ENCODE data around the gene VPS26C. TPM values are rescaled to one million over a fixed set of nuclear protein-coding genes. Genes with fewer than 3 reads are reported as not detected.

The VPS26C gene
- total and polyA plus RNA-seq, 2 of the 13 experiments (the other 11 are each of a cell fraction or from before 2014, with no cell fraction given), result 30.3 to 39.7 TPM

DNA sequence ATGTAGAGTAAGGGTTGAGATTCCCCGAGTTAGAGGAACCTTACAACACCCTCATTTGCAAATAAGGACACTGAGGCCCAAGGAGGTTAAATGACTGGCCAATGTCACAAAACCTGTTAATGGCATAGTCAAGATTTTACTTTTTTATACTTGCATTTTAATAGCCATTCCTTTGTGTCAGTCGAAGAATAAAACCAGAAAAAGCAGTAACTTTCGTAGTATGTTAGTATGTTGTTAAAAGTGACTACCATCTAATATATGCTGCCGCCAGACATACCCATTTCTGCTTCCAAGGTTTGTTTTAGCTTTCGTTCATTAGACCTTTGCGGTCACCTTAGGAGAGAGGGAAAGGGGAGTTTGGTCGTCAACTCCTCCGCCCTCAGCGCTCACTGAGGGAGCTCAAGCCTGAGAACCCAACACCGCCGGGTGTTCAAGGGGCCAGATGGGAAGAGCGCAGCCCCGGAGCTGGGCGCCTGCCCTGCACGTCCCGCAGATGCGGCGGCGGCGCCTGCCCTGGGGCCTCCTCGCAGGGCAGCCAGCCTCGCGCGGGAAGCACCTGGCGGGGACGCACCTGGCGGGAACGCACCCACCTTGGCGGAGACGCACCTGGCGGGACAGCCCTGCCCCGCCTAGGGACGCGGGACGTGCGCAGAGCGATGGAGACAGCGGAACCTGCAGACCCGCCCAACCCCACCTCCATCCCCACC is 466 bp downstream of the VPS26C start (continued):
- TF ChIP-seq, protein P1, sequence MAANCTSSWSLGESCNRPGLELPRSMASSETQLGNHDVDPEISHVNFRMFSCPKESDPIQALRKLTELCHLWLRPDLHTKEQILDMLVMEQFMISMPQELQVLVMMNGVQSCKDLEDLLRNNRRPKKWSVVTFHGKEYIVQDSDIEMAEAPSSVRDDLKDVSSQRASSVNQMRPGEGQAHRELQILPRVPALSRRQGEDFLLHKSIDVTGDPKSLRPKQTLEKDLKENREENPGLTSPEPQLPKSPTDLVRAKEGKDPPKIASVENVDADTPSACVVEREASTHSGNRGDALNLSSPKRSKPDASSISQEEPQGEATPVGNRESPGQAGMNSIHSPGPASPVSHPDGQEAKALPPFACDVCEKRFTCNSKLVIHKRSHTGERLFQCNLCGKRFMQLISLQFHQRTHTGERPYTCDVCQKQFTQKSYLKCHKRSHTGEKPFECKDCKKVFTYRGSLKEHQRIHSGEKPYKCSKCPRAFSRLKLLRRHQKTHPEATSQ (CRISPR knock-in tag; IDR thresholded peaks at IDR 0.05; ENCODE audit: borderline replicate concordance), result peak; percentile 28; the same call in 1 of the 2 replicates
- TF ChIP-seq GFI1 (CRISPR knock-in tag; IDR thresholded peaks at IDR 0.05; ENCODE audit: borderline replicate concordance) (no peak), BRF2 (CRISPR knock-in tag; IDR thresholded peaks at IDR 0.05) (no peak), ZNF101 (CRISPR knock-in tag; IDR thresholded peaks at IDR 0.05; ENCODE audit: borderline replicate concordance, low read depth) (no peak), ATF4 (CRISPR knock-in tag; IDR thresholded peaks at IDR 0.05) (no peak), PCBP2 (optimal IDR thresholded peaks at IDR 0.05; ENCODE audit: low read depth, low read length, poor library complexity, severe bottlenecking) (no peak), NKX3-1 (CRISPR knock-in tag; IDR thresholded peaks at IDR 0.05) (no peak), ZNF598 (CRISPR knock-in tag; IDR thresholded peaks at IDR 0.05; ENCODE audit: borderline replicate concordance) (no peak), RNF219 (CRISPR knock-in tag; IDR thresholded peaks at IDR 0.05) (no peak), ZNF160 (CRISPR knock-in tag; IDR thresholded peaks at IDR 0.05) (no peak), MAFG (CRISPR knock-in tag; IDR thresholded peaks at IDR 0.05) (no peak), HNRNPLL (IDR thresholded peaks at IDR 0.05; ENCODE audit: low read depth, low read length, poor library complexity, severe bottlenecking) (no peak), ZSCAN21 (CRISPR knock-in tag; IDR thresholded peaks at IDR 0.05; ENCODE audit: borderline replicate concordance) (peak; percentile 65; the same call in 1 of the 2 replicates), U2AF2 (IDR thresholded peaks at IDR 0.05; ENCODE audit: low read depth, low read length) (no peak), HNF4G (IDR thresholded peaks at IDR 0.05; ENCODE audit: borderline replicate concordance, low read depth, low read length) (no peak), HNF4G (CRISPR knock-in tag; IDR thresholded peaks at IDR 0.05; ENCODE audit: borderline replicate concordance, low read depth) (no peak), SMAD9 (CRISPR knock-in tag; IDR thresholded peaks at IDR 0.05) (no peak), ARNT (IDR thresholded peaks at IDR 0.05) (no peak), NR2C2 (CRISPR knock-in tag; IDR thresholded peaks at IDR 0.05; ENCODE audit: borderline replicate concordance) (no peak), REXO4 (CRISPR knock-in tag; IDR thresholded peaks at IDR 0.05; ENCODE audit: borderline replicate concordance) (no peak), ZNF790 (CRISPR knock-in tag; IDR thresholded peaks at IDR 0.05; ENCODE audit: borderline replicate concordance) (no peak), JUND (CRISPR knock-in tag; IDR thresholded peaks at IDR 0.05) (no peak), ZFP36L2 (CRISPR knock-in tag; IDR thresholded peaks at IDR 0.05) (no peak), STAG1 (CRISPR knock-in tag; IDR thresholded peaks at IDR 0.05) (no peak), YY1 (IDR thresholded peaks at IDR 0.05; ENCODE audit: insufficient read depth, insufficient replicate concordance, low read depth, low read length) (no peak)

Data from HepG2 (cell line).